T follicular helper cell (primary cell): ENCODE measurements around the gene SLC38A10.

Experiments
- DNase-seq: peaks from one replicate; pipeline ENCODE4 v3.0.0-alpha.2; 2020; ENCODE audit warnings: low read depth

The SLC38A10 gene

DNA sequence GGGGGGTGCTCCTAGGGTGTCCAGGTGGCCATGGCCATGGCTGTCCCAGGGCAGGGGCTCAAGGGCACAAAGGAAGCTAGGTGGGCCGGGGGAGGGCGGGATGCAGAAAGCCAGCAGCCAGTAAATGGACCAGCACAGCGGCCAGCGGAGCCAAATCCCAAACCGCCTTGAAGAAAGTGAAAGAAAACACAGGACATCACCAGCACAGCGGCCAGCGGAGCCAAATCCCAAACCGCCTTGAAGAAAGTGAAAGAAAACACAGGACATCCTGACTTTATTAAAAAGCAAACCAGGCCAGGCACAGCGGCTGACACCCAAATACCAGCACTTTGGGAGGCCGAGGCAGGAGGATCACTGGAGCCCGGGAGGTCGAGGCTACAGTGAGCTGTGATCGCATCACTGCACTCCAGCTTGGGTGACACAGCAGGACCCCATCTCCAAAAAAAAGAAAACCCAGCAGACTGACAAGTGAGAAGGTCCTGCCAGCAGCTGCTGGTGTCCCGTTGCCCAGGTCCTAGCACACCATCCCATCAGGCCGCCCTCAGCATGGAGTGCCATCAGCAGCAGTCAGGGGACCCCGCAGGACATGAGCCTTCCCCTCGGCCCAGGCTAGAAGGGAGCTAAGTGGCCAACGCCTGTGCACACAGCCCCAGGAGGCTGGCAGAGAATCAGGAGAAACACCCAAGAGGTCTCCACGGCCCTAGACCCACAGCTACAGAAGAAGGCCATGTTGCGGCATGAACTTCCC, 17.0 kb downstream of the SLC38A10 start:
- no peak for DNase-seq

DNA sequence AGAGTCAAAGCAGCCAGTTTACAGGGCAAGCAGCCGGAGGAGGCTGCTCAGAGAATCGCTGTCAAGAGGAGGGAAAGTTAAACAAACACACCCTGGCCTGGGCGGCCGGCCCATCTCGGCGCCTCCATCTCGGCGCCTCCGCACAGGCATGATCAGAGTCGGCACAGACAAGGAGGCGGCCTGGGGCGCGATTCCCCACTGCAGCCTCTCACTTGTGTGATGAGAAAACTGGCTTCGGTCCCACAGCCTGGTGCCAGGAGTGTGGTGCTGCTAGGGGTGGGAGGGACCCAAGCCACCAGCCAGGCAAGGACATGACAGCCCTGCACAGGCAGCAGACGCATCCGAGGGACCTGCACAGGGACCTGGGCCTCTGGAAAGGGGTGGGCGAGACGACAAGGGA, 17.7 kb downstream of the SLC38A10 start:
- no peak for DNase-seq

DNA sequence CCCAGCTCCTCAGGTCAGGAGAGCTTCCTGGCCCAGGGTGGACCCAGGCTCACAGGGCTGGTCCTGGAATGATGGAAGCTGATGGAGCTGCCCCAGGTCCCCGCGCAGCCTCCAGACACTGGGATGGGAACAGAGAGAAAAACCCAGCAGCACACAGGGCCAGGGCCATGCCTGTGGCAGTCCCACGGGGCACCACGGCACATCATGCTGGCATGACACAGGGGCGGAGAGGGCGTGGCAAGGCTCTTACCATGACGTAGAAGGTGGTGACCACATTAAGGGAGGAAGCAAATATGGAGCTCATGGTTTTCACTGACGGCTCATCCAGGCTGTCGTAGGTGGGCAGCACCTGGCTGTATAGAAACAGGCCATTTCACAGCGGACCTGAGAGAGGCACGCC, 18.3 kb downstream of the SLC38A10 start:
- DNase-seq = no peak

DNA sequence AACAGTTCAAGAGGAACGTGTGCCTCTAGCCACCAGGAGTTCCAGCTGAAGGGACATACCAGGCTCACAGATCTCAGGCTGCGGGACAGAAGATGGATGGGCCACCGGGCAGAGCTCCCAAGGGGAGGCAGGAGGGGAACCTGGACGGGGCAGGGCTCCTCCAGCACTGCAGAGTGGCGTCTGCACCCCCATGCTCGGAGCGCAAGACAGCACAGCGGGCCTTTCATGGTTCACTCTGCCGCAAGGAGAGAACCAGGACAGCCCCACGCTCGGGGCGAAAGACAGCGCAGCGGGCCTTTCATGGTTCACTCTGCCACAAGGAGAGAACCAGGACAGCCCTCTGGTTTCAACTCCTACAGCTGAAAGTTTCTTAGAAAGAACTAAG, 20.6 kb downstream of the SLC38A10 start:
- DNase-seq = no peak

DNA sequence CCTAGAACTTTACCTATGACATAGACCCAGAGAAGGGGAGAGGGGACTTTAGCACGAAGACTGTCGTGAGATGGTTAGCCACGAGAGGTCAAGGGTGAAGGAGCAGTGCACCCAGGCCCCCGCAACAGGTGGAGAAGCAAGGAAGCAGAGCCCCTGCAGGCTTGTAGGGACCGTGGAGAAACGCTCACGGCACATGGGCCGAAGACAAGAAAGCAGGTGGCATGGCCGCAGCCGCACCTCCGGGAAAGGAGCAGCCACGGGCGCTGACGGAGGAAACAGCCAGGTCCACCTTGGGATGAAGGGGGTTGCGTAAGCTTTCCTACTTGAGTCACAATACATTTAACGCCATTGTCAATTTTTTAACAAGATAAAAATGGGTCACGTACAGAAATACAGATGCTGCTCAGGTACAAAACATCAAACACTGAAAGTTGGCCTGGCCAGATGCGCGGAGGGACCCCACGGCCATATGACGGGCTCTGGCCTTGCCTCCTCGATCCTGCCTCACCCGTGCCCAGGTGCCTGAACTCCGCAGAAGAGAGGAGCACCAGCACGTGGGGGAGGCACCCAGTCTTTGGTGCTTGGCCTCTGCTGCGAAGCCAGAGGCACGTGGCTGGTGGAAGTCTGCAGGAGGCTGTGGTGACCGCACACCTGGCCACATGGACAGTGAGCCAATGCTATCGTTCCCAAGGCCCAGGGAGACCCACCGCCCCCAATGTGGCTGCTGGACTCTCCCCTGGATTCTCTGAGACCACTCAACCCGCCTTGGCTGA, 21.2 kb downstream of the SLC38A10 start:
- DNase-seq = no peak

DNA sequence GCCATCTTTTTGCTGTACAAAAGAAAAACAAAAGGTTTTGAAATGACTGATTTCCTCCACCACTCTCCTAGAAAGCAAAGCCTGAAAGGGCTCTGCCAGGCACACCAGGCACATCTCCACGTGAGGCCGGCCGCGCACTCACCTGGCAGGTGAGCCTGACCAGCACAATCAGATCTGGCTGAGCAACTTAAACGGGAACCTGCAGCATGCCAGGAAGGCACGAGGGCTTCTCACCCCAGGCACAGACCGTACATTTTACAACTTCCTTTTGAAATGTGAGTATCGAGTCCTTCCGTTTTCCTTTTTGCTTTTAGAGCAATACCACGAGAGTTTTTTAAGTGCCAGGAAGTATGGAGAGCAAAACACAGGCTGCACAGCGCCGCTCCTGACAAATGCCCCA, 22.5 kb downstream of the SLC38A10 start:
- DNase-seq = no peak

DNA sequence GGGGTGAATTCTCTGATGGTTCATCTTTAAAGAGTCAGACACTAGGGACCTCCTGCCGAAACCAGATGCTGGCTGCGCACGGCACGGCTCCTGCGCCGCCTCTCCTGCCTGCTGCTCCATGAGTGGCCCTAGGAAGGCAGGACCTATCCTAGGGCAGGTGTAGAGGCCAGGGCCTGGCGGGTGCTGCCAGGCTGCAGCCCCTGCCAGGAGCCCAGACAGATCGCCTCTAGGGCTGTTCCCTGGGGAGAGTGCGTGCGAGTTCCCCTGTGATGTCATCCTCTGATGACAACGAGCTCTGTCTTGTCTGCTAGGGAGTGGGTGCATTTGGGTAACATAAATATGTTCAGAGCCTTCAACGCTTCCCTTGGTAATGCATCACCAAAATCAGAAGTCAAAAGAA, 23.9 kb downstream of the SLC38A10 start:
- no peak for DNase-seq

DNA sequence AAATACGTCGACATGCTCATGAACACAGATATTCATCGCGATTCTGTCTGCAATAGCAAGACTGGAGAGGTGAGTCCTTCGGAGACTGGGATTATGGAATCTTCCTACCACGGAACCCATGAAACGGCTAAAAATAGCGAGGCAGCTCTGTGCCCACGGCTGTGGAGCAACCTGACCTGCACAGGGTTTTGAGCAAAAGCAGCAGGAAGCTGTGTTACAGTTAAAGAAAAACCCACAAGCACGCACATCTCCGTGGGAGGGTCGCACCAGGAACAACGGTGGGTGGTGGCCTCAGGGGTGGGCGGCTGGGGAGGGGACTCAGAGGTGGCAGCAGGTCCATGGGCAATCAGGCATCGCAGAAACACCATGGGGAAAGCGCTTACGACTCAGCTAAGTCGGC, 24.8 kb downstream of the SLC38A10 start:
- no peak for DNase-seq

DNA sequence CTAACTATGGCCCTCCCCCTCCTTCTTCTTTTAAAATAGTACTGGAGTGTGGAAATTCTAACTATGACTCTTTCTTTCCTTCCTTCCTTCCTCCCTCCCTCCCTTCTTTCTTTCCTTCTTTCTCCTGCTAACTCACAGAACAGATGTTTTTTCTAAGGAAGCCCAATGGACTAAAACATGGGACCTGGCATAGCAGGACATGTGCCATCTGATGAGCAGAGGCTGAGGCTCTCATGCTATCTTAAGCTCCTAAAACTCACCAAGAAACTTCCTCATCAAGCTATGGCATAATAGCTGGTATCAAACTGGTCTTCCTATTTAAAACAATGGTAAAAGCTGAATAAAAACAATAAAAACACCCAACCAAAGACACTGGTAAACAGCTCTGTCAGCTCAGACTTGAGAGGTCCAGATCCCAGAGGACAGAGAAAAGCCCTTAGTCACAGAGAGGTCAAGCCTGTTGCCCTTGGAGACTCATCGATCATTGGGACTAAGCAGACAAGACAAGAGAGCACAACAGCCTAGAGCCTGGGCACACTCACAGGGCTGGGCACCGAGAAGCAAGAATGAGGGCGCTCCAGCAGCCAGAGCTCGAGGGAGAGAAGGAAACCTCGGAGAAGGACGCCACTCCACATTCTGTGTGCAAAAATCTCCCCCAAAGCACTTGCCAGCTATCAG, 27.6 kb downstream of the SLC38A10 start:
- no peak for DNase-seq

DNA sequence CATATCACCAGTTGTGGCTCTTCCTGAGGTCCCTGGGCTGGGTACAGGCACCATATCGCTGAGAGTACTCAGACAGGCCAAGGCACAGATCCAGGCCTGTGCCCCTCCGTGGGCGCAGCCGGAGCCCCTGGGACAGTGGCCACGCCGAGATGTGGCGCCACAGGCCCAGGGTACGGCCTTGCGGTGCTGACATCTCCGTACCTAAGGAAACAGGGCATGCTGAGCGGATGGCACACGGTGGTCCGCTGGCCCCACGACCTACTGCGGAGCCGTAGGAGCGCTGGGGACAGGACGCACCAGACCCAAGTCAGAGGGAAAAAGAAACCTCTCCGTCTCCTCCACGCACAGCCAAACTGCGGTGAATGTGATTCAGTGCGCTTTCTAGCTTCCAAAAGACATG, 29.5 kb downstream of the SLC38A10 start:
- DNase-seq = no peak

DNA sequence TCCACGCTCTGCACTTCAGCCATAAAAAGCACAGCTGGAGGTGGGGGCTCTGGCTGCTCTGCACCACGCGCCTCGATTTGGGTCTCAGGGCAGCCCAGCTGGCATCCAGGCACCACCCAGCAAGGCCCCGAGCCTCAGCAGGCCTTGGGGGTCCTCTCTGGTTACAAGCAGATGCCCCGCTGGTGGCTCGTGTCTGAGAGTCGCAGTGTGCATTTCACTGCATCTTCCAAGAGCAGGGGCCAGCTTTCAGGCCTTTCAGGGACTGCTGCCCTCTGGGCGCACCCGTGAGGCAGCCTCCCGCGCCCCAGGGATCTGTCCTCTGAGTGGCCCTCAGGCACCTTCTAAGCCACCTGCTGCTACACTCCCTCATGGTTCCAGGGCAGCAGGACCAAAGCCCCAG, 30.5 kb downstream of the SLC38A10 start:
- no peak for DNase-seq

DNA sequence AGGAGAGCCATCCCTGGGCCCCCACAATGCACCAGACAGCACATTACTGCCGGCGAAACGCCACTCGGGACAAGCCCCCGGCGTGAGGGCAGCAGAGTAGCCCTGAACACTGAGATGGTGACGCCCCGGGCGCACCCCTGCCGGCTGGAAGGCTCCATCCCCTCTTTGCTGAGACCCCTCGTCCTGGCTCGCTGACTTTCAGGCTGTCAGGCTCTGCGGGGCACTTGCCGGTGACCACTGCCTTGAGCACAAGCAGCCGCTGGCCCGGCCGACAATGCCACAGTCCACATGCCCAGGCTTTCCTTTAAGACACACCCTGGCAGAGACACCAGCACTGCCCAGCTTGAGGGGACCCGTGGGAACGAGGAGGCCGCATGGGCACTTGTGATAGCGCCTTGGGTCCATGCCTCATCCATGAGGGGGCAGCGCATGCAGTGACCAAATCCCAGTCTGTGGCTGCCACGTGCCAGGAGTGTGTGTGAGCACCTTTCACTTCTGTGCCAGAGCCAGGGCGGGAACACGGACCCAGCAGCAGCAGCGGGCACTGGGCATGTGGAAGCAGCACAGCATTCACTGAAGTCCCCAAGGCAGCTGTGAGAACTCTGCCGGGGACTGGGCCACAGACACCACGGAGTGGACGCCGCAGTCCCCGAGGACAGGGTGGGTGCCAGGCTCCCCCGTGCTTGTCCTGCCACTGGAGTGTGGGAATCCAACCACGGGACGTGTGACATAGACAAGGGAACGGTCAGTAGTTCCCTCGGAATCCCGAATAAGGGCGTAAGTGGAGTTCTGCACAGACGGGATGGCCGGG, 31.5 kb downstream of the SLC38A10 start:
- DNase-seq = no peak

DNA sequence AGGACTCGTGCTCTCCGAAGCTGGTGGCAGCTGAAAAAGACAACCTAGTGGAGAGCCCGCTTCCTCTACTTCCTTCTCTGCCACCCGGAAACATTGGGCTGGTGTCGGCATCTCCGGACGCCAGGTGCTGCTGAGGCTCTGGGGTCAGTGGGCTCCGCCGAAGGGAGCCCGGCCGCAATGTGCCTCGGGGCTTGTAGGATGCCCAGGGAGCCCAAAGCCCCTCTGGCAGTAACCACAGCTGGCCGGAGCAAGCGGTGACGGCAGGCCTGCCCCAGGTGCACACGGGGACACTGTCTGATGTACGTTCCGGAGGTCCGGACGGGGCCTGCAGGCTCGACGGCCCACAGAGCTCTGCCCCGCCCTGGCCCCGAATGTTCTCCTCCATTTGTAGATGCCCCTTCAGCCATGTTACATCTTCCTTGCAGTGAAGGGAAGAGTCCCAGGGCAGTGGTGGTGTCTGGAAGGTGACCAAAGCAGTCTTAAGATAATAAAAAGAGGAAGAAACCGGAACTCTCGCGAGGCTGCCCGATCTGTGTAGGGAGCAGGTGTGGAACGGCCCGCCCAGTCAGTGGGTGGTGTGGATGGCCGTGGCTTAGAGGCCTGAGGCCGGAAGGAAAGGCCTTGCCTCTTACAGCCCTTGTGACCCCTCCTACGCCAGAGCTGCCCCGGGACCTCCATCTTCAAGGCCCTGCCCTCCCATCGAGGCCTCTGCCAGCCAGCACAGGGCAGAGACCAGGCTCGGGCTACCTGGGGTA, 33.3 kb downstream of the SLC38A10 start:
- no peak for DNase-seq

DNA sequence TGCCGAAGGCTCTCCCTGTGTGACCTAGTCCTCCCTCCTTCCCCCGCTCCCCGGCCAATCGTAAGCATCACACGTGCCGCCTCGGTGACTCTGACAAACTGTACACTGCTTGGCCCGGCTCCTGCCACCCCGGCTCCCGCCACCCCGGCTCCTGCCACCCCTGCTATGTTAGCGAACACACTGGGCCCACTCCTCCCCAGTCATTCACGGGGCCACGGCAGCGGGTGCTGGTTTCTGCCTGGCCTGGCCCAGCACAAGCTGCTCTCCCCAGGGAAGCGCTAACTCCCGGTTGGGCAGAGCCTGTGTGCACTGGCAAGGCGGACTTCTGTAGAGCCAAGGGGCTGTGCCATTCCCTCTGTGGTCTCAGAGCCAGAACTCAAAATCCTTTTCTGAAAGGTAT, 34.0 kb downstream of the SLC38A10 start:
- no peak for DNase-seq

DNA sequence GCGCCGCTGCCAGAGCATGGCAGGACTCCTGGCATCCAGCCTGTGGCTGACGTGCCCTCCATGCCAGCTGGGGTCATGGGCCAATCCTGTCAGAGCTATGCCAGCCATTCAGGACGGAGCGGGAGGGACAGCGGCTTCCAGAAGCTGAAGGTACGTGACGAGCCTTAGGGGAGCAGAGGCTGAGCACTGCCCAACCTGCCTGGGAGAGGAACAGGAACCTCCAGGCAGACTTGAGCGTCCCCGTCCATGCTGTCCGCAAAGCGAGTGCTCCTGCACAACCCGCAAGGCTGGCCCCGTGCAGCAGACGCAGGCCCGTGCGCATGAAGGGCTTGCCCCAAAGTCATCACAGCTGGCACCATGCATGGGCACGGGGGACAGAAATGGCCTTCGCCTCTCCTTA, 34.5 kb downstream of the SLC38A10 start:
- DNase-seq = no peak

DNA sequence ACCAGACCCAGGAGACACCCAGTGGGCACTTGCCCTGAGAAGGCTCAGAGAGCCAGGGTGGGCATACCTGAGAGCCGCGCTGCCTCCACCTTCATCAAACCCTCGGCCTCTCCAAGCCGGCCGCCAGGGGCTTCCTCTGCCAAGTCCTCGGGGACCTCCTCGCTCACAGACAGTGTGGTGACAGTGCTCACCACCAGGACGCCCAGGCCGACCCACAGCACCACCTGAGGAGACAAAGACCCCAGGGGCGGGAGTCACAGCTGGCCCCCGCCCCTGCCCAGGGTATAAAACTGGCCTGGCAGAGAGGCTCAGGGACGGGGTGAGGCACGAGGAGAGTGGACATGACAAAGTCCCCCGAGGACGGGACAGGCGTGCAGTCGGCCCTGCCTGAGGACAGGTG, 34.9 kb downstream of the SLC38A10 start:
- DNase-seq = no peak

DNA sequence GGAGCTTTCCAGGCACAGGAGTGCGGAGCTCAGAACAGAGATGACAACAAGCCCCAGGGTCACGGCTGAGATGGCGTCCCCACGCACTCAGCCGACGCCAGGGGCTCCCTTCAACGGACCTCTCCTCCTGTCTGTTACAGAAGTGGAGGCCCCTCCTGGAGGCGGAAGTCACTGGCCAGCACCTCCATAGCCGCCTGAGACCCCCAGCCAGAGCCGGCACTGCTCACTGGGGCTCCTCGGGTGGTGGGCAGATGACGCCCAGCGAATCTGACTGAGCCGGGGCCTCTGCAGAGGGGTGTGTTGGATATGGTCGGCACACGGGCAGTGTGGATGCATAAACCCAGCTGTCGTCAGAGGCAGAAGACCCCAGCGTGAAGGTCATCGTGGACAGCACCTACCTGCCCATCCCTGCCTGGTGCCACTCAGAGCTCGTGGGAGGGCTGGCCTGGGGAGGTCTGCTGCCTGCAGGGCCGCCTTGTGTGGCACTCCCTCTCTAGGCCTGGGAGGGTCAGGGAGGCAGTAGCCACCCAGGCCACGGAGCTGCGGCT, 36.0 kb downstream of the SLC38A10 start:
- no peak for DNase-seq

DNA sequence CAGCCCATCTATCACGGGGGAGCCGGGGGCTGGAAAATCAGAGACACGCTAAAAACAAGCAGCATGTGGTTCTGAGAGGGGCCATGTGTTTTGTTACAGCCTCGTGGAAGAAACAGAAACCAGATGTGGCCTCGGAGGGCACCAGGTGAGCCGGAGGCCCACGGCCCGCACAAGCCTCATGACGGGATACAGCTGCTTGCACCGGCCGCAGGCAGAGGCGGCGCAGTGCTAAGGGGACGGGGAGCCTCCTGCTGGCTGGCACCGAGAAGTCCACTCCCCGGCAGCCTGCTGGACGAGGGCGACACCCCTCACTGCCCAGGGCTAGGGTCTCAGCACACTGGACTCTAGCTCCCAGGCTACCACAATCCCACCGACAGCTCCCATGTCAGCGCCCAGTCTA, 36.8 kb downstream of the SLC38A10 start:
- DNase-seq = no peak

DNA sequence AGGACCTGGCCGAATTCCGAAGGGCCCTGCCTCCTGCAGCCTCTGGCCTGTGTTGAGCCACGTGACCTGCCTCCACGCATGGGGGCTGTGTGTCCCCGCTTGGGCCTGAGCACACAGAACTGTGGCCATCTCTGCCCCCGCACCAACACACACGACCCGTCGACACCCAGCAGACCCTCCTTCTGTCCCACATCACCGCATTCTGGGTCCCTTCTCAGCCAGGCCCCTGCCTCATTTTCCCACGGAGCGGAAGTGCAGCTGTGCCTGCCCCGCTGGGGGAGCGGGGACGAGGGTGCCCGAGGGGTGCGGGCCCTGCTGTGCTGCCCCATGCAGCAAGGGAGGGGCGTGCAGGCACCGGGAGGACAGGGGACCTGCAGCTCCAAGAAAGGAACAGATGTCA, 37.6 kb downstream of the SLC38A10 start:
- DNase-seq = no peak

DNA sequence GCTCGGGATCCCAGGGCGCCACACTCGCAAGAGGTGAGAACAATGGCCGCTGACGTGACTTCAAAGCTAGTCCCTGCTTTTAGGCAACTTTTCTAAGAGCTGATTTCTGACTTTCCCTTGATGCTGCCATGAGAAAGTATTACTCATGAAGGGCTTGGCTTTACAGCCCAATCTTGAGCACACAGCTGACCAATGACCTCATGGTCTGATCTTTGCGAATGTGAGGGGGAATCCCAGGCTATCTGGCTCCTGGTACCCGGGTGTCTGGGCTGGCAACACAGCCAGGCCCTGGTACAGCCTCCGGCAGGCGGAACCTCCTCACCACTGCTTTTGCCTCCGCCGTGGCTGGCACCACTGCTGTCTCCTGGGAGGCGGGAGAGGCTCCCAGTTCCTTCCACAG, 38.5 kb downstream of the SLC38A10 start:
- DNase-seq = no peak
